Measurements from ENCODE around the gene CLEC6A.
"Not testable (repeated sequence)": the region's sequence is repeated elsewhere in the genome, so short reads cannot be mapped to it uniquely, and the experiment has no call there.

Gene CLEC6A

GRCh38 chr12:8496074-8496473 is 40.3 kb downstream of the CLEC6A start:
- DNase-seq = not testable (repeated sequence)

GRCh38 chr12:8499616-8500015 is 43.9 kb downstream of the CLEC6A start:
- DNase-seq = no peak

GRCh38 chr12:8501720-8502119 is 46.0 kb downstream of the CLEC6A start:
- DNase-seq = no peak

GRCh38 chr12:8504351-8504750 is 48.6 kb downstream of the CLEC6A start:
- DNase-seq = no peak

- DNase-seq = no peak
Measured at GRCh38 chr12:8507596-8507995, 51.8 kb downstream of the CLEC6A start.

- DNase-seq = no peak
Measured at GRCh38 chr12:8508223-8508622, 52.5 kb downstream of the CLEC6A start.

GRCh38 chr12:8508910-8509841 is 53.4 kb downstream of the CLEC6A start:
- no peak for DNase-seq

GRCh38 chr12:8513256-8513655 is 57.5 kb downstream of the CLEC6A start, which contains the start of gene CLEC4D:
Gene CLEC4D (plus strand): TSS chr12:8513503. CDS start chr12:8513733, 230 bp downstream.
- no peak for DNase-seq

- DNase-seq = no peak
Measured at GRCh38 chr12:8517971-8518370, 62.2 kb downstream of the CLEC6A start.

GRCh38 chr12:8519171-8519570 is 63.4 kb downstream of the CLEC6A start:
- no peak for DNase-seq

- DNase-seq = no peak
Measured at GRCh38 chr12:8527250-8528130, 71.7 kb downstream of the CLEC6A start.

Measured in NCI-H524 treated with DMSO at 0.1 percent for 48 hours (cell line).